DOHH2 (cell line): ENCODE data around the gene MS4A7.

ENCODE experiments used
- EZH2phosphoT487 ChIP-seq: fragments of 200-600 bp; sonication (generic); IDR thresholded peaks from 2 replicates; pipeline ENCODE4 v1.6.1; 2017; ENCODE audit warnings: borderline replicate concordance, mild to moderate bottlenecking, antibody characterized with exemption, low read length, moderate library complexity, mixed read lengths
- TF ChIP-seq, protein P1 (sequence below): fragments of 200-600 bp; sonication (generic); IDR thresholded peaks from one replicate; pipeline ENCODE4 v1.5.1; 2014; ENCODE audit warnings: antibody characterized with exemption, mild to moderate bottlenecking, low read depth, low read length; ENCODE audit not compliant: poor library complexity, severe bottlenecking

DNA sequence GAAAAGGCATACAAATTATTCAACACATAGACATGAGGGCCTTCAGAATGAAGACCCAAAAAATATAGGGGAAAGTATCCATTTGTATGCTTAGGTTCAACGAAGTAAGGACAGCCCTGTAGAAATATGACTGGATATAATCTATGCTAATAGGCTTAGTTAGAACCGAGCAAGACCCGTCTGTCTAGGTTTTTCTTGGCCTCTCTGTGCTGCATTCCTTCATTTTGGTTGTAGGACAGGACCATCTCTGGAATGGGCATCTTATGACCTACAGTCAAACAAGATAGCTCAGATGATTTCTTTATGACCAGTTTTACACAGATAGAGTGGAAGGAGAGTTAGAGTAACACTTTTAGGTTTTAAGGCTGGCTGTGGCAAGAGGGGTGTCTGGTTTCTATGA is 5.6 kb upstream of the MS4A7 start:
- TF ChIP-seq, protein P1, sequence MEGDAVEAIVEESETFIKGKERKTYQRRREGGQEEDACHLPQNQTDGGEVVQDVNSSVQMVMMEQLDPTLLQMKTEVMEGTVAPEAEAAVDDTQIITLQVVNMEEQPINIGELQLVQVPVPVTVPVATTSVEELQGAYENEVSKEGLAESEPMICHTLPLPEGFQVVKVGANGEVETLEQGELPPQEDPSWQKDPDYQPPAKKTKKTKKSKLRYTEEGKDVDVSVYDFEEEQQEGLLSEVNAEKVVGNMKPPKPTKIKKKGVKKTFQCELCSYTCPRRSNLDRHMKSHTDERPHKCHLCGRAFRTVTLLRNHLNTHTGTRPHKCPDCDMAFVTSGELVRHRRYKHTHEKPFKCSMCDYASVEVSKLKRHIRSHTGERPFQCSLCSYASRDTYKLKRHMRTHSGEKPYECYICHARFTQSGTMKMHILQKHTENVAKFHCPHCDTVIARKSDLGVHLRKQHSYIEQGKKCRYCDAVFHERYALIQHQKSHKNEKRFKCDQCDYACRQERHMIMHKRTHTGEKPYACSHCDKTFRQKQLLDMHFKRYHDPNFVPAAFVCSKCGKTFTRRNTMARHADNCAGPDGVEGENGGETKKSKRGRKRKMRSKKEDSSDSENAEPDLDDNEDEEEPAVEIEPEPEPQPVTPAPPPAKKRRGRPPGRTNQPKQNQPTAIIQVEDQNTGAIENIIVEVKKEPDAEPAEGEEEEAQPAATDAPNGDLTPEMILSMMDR = no peak
- no peak for TF ChIP-seq EZH2phosphoT487
